Measurements from ENCODE around the gene ARL3.
"Not testable (repeated sequence)": the region's sequence is repeated elsewhere in the genome, so short reads cannot be mapped to it uniquely, and the experiment has no call there.

The ARL3 gene

GRCh38 chr10:102669206-102670064, 44.8 kb downstream of the ARL3 start:
- Histone ChIP-seq H3K9ac (ENCODE audit: low read depth, low read length) (no peak overlapping the region), H3K27ac (ENCODE audit: low read depth, low read length) (no peak overlapping the region), H3K9me3 (ENCODE audit: insufficient read depth, low read depth, low read length) (no peaks in the 10 kb centered on the region), H3K27me3 (ENCODE audit: insufficient read depth, low read length) (no peaks in the 10 kb centered on the region), H3K4me1 (ENCODE audit: insufficient read depth, low read length) (peaks cover 26% of the 10 kb centered on the region), H3K4me3 (ENCODE audit: low read length) (no peak overlapping the region), H3K36me3 (ENCODE audit: insufficient read depth, low read length) (no peaks in the 10 kb centered on the region)
- WGBS: 77% methylated on average over 7 of the region's 7 CpGs

- Histone ChIP-seq H3K4me3 (ENCODE audit: low read length) (no peak overlapping the region), H3K4me1 (ENCODE audit: insufficient read depth, low read length) (peaks cover 17% of the 10 kb centered on the region), H3K9me3 (ENCODE audit: insufficient read depth, low read depth, low read length) (no peaks in the 10 kb centered on the region), H3K9ac (ENCODE audit: low read depth, low read length) (no peak overlapping the region), H3K27me3 (ENCODE audit: insufficient read depth, low read length) (no peaks in the 10 kb centered on the region), H3K27ac (ENCODE audit: low read depth, low read length) (no peak overlapping the region), H3K36me3 (ENCODE audit: insufficient read depth, low read length) (no peaks in the 10 kb centered on the region)
- WGBS: 87% methylated on average over 10 of the region's 10 CpGs
Observed at GRCh38 chr10:102668326-102669107, 45.7 kb downstream of the ARL3 start.

GRCh38 chr10:102667411-102667810, 46.8 kb downstream of the ARL3 start:
- H3K4me3 ChIP-seq (ENCODE audit: low read length); H3K9ac ChIP-seq (ENCODE audit: low read depth, low read length); H3K27me3 ChIP-seq (ENCODE audit: insufficient read depth, low read length); H3K36me3 ChIP-seq (ENCODE audit: insufficient read depth, low read length); H3K27ac ChIP-seq (ENCODE audit: low read depth, low read length); H3K9me3 ChIP-seq (ENCODE audit: insufficient read depth, low read depth, low read length): not testable (repeated sequence)
- WGBS: 99% methylated on average over 4 of the region's 4 CpGs
- H3K4me1 ChIP-seq (ENCODE audit: insufficient read depth, low read length): peaks cover 13% of the 10 kb centered on the region

- Histone ChIP-seq H3K27ac (ENCODE audit: low read depth, low read length) (no peak overlapping the region), H3K4me3 (ENCODE audit: low read length) (no peak overlapping the region), H3K9me3 (ENCODE audit: insufficient read depth, low read depth, low read length) (no peaks in the 10 kb centered on the region), H3K4me1 (ENCODE audit: insufficient read depth, low read length) (peaks cover 11% of the 10 kb centered on the region), H3K36me3 (ENCODE audit: insufficient read depth, low read length) (no peaks in the 10 kb centered on the region), H3K27me3 (ENCODE audit: insufficient read depth, low read length) (no peaks in the 10 kb centered on the region), H3K9ac (ENCODE audit: low read depth, low read length) (no peak overlapping the region)
- WGBS: 91% methylated on average over 9 of the region's 9 CpGs
Observed at GRCh38 chr10:102665904-102666509, 48.2 kb downstream of the ARL3 start.

GRCh38 chr10:102661658-102662028, 52.6 kb downstream of the ARL3 start:
- no peak overlapping the region for H3K9ac ChIP-seq (ENCODE audit: low read depth, low read length)
- H3K27me3 ChIP-seq (ENCODE audit: insufficient read depth, low read length): no peaks in the 10 kb centered on the region
- no peaks in the 10 kb centered on the region for H3K9me3 ChIP-seq (ENCODE audit: insufficient read depth, low read depth, low read length)
- H3K36me3 ChIP-seq (ENCODE audit: insufficient read depth, low read length): peaks cover 22% of the 10 kb centered on the region
- no peak overlapping the region for H3K4me3 ChIP-seq (ENCODE audit: low read length)
- peaks cover 6% of the 10 kb centered on the region; the same call in 1 of the 2 replicates for H3K4me1 ChIP-seq (ENCODE audit: insufficient read depth, low read length)
- H3K27ac ChIP-seq (ENCODE audit: low read depth, low read length): no peak overlapping the region
- WGBS: 72% methylated on average over 6 of the region's 6 CpGs

- no peak overlapping the region for H3K27ac ChIP-seq (ENCODE audit: low read depth, low read length)
- H3K9ac ChIP-seq (ENCODE audit: low read depth, low read length): no peak overlapping the region
- no peaks in the 10 kb centered on the region for H3K27me3 ChIP-seq (ENCODE audit: insufficient read depth, low read length)
- H3K9me3 ChIP-seq (ENCODE audit: insufficient read depth, low read depth, low read length): no peaks in the 10 kb centered on the region
- WGBS: 20% methylated on average over 21 of the region's 22 CpGs
- 0 out of 2 replicates have a peak overlapping the region, but pooled peaks have one; percentile 5 for H3K4me3 ChIP-seq (ENCODE audit: low read length)
- H3K4me1 ChIP-seq (ENCODE audit: insufficient read depth, low read length): peaks cover 6% of the 10 kb centered on the region; the same call in 1 of the 2 replicates
- peaks cover 27% of the 10 kb centered on the region for H3K36me3 ChIP-seq (ENCODE audit: insufficient read depth, low read length)
Observed at GRCh38 chr10:102660888-102661657, 53.1 kb downstream of the ARL3 start.

- no peak overlapping the region for H3K27ac ChIP-seq (ENCODE audit: low read depth, low read length)
- no peak overlapping the region for H3K9ac ChIP-seq (ENCODE audit: low read depth, low read length)
- H3K27me3 ChIP-seq (ENCODE audit: insufficient read depth, low read length): no peaks in the 10 kb centered on the region
- WGBS: 82% methylated on average over 5 of the region's 5 CpGs
- no peaks in the 10 kb centered on the region for H3K9me3 ChIP-seq (ENCODE audit: insufficient read depth, low read depth, low read length)
- H3K36me3 ChIP-seq (ENCODE audit: insufficient read depth, low read length): peaks cover 47% of the 10 kb centered on the region
- H3K4me3 ChIP-seq (ENCODE audit: low read length): no peak overlapping the region
- peaks cover 6% of the 10 kb centered on the region; the same call in 1 of the 2 replicates for H3K4me1 ChIP-seq (ENCODE audit: insufficient read depth, low read length)
Observed at GRCh38 chr10:102658802-102659201, 55.4 kb downstream of the ARL3 start.

- no peak overlapping the region for H3K4me3 ChIP-seq (ENCODE audit: low read length)
- no peak overlapping the region for H3K9ac ChIP-seq (ENCODE audit: low read depth, low read length)
- H3K4me1 ChIP-seq (ENCODE audit: insufficient read depth, low read length): peaks cover 6% of the 10 kb centered on the region; the same call in 1 of the 2 replicates
- H3K36me3 ChIP-seq (ENCODE audit: insufficient read depth, low read length): peaks cover 49% of the 10 kb centered on the region
- H3K27me3 ChIP-seq (ENCODE audit: insufficient read depth, low read length): no peaks in the 10 kb centered on the region
- H3K27ac ChIP-seq (ENCODE audit: low read depth, low read length): no peak overlapping the region
- H3K9me3 ChIP-seq (ENCODE audit: insufficient read depth, low read depth, low read length): no peaks in the 10 kb centered on the region
- 90% methylated on average over 13 of the region's 13 CpGs for whole genome bisulfite sequencing
Observed at GRCh38 chr10:102657984-102658724, 56.0 kb downstream of the ARL3 start.

GRCh38 chr10:102657451-102657850, 56.7 kb downstream of the ARL3 start:
- Histone ChIP-seq H3K4me1 (ENCODE audit: insufficient read depth, low read length) (peaks cover 6% of the 10 kb centered on the region; the same call in 1 of the 2 replicates), H3K9ac (ENCODE audit: low read depth, low read length) (no peak overlapping the region), H3K27ac (ENCODE audit: low read depth, low read length) (no peak overlapping the region), H3K9me3 (ENCODE audit: insufficient read depth, low read depth, low read length) (no peaks in the 10 kb centered on the region), H3K4me3 (ENCODE audit: low read length) (no peak overlapping the region), H3K36me3 (ENCODE audit: insufficient read depth, low read length) (peaks cover 49% of the 10 kb centered on the region), H3K27me3 (ENCODE audit: insufficient read depth, low read length) (no peaks in the 10 kb centered on the region)
- 97% methylated on average over 10 of the region's 11 CpGs for WGBS

- no peaks in the 10 kb centered on the region for H3K27me3 ChIP-seq (ENCODE audit: insufficient read depth, low read length)
- H3K9me3 ChIP-seq (ENCODE audit: insufficient read depth, low read depth, low read length): no peaks in the 10 kb centered on the region
- H3K27ac ChIP-seq (ENCODE audit: low read depth, low read length): no peak overlapping the region
- WGBS: 96% methylated on average over 42 of the region's 42 CpGs
- no peak overlapping the region for H3K9ac ChIP-seq (ENCODE audit: low read depth, low read length)
- peaks cover 49% of the 10 kb centered on the region for H3K36me3 ChIP-seq (ENCODE audit: insufficient read depth, low read length)
- peaks cover 6% of the 10 kb centered on the region; the same call in 1 of the 2 replicates for H3K4me1 ChIP-seq (ENCODE audit: insufficient read depth, low read length)
- no peak overlapping the region for H3K4me3 ChIP-seq (ENCODE audit: low read length)
Observed at GRCh38 chr10:102656791-102657371, 57.3 kb downstream of the ARL3 start.
